Chondrocyte (in vitro differentiated cells): ENCODE data around the gene TH. TPM values are rescaled to one million over a fixed set of nuclear protein-coding genes. Genes with fewer than 3 reads are reported as not detected.

Source experiments
- DNase-seq: peaks from one replicate; pipeline ENCODE4 v3.0.0; 2021; ENCODE audit warnings: mixed read lengths, low spot score
- H3K27ac Mint-ChIP-seq: one replicate; pipeline ENCODE4 v1.8.0; 2021; ENCODE audit warnings: mild to moderate bottlenecking, moderate library complexity, mixed read lengths; ENCODE audit not compliant: unreplicated experiment
- H3K27me3 Mint-ChIP-seq: 2 replicates; pipeline ENCODE4 v1.8.0; 2021; ENCODE audit warnings: low read depth, mixed read lengths
- H3K36me3 Mint-ChIP-seq: 2 replicates; pipeline ENCODE4 v1.8.0; 2021; ENCODE audit warnings: low read depth, mixed read lengths
- H3K4me1 Mint-ChIP-seq: 2 replicates; pipeline ENCODE4 v1.8.0; 2021; ENCODE audit warnings: low read depth, mild to moderate bottlenecking, mixed read lengths
- H3K4me3 Mint-ChIP-seq: one replicate; pipeline ENCODE4 v1.8.0; 2021; ENCODE audit warnings: mild to moderate bottlenecking, moderate library complexity, mixed read lengths; ENCODE audit not compliant: unreplicated experiment
- H3K9me3 Mint-ChIP-seq: 2 replicates; pipeline ENCODE4 v1.8.0; 2021; ENCODE audit warnings: low read depth, mixed read lengths
- total RNA-seq: library from RNA; stranded (reverse); gene quantifications from 3 replicates; pipeline ENCODE4 v1.2.1, GENCODE V29; 2021
- TF ChIP-seq, protein P1 (sequence below): fragments of 200-600 bp; sonication (generic); IDR thresholded peaks from 2 replicates; pipeline ENCODE4 v1.5.0; 2021; ENCODE audit warnings: antibody characterized with exemption, mild to moderate bottlenecking, moderate library complexity

TH gene
- total RNA-seq, 1 donor from 2014 or later, result not detected

DNA sequence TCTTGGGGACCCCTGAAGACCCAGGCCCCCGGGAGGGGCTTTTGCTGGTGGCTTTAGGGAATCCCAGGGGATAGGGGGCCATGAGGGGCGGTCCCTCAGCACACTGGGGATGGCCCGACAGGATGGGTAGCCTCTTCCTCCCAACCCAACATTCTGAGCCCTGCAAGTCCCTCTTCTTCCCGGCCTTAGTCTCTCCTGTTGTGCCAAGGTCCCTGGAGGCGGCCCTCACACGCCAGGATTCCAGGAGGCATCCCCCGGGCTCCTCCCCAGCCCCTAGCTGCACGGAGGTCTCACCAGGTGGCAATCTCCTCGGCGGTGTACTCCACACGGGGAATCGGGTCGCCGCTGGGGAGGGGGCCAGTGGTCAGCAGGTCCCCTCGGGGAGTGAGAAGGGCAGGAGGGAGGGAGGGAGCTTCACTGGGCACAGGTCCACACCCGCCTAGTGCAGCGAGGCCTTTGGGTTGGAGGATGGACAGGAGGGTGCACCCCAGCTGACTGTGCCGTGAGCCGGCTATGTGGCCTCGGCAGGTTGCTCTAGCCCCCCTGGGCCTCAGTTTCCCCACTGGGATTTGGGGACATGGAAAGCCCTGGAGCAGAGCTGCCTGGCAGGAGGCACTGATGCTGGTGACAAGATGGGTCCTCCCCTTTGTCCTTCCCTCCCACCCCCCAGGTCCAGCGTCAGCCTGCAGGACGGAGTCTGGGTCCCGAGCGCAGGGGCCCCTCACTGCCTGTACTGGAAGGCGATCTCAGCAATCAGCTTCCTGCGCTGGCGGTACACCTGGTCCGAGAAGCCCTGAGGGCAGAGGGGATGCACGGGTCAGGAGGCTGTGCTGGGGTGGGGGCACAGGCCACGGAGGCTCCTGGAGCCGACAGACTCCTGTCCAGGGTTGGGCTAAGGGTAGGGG is 4.2 kb downstream of the TH start:
- TF ChIP-seq, protein P1, sequence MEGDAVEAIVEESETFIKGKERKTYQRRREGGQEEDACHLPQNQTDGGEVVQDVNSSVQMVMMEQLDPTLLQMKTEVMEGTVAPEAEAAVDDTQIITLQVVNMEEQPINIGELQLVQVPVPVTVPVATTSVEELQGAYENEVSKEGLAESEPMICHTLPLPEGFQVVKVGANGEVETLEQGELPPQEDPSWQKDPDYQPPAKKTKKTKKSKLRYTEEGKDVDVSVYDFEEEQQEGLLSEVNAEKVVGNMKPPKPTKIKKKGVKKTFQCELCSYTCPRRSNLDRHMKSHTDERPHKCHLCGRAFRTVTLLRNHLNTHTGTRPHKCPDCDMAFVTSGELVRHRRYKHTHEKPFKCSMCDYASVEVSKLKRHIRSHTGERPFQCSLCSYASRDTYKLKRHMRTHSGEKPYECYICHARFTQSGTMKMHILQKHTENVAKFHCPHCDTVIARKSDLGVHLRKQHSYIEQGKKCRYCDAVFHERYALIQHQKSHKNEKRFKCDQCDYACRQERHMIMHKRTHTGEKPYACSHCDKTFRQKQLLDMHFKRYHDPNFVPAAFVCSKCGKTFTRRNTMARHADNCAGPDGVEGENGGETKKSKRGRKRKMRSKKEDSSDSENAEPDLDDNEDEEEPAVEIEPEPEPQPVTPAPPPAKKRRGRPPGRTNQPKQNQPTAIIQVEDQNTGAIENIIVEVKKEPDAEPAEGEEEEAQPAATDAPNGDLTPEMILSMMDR, result no peak
- Mint-ChIP-seq H3K9me3 (no peaks in the 10 kb centered on the region), H3K36me3 (no peaks in the 10 kb centered on the region), H3K27ac (no peak overlapping the region), H3K4me3 (no peak overlapping the region), H3K27me3 (peaks cover 2% of the 10 kb centered on the region), H3K4me1 (no peaks in the 10 kb centered on the region)
- no peak for DNase-seq

DNA sequence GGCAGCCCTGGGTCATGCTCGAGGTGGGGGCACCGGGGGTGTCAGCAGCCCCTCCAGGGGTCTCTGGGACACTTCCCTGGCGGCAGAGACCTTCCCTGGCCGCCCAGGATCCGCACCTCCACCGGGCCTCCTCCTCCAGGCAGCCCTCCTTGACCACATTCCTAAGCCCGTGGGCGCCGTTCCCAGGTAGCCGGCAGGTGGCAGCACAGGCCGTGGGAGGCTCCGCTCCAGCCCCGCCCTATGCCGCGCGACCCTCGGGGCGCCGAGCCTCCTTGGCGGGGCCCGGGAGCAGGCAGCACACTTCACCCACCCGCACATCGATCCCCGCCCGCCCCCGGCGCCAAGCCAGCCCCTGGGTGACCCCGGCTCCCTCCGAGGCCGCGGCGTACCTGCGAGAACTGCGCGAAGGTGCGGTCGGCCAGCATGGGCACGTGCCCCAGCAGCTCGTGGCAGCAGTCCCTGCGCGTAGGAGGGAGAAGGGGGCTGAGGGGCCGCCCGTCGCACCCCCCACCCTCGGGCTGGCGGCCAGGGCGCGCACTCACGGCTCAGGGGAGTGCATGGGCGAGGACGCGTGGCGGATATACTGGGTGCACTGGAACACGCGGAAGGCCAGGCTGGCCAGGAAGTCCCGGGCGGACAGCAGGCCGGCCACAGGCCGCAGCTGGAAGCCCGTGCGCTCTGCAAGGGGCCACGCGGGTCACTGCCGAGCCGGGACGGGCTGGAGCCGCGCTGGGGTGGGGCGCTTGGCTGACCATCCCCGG is 5.3 kb downstream of the TH start:
- H3K27ac Mint-ChIP-seq, result no peak overlapping the region
- no peaks in the 10 kb centered on the region for H3K4me1 Mint-ChIP-seq
- H3K36me3 Mint-ChIP-seq, result no peaks in the 10 kb centered on the region
- no peak for DNase-seq
- TF ChIP-seq, protein P1, result peak; percentile 73
- H3K9me3 Mint-ChIP-seq, result no peaks in the 10 kb centered on the region
- H3K4me3 Mint-ChIP-seq, result no peak overlapping the region
- H3K27me3 Mint-ChIP-seq, result peaks cover 2% of the 10 kb centered on the region

DNA sequence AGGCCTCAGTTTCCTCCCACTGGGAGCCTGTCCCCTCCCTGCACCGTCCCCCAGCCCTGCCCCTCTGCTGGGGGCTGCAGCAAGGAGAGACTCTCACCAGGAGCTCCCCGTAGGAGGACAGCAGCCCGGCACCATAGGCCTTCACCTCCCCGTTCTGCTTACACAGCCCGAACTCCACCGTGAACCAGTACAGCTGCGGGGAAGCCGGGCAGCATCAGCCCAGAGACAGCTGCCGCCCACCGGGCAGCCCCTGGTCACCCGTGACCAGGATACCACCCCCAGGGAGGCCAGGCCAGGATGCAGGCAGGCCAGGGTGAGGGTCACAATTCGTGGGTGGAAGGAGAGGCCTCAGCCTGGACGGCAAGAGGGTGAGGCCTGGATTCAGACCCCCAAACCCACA is 6.0 kb downstream of the TH start:
- no peaks in the 10 kb centered on the region for H3K9me3 Mint-ChIP-seq
- H3K4me1 Mint-ChIP-seq, result no peaks in the 10 kb centered on the region
- no peaks in the 10 kb centered on the region for H3K36me3 Mint-ChIP-seq
- no peak overlapping the region for H3K4me3 Mint-ChIP-seq
- no peak for DNase-seq
- H3K27me3 Mint-ChIP-seq, result peaks cover 2% of the 10 kb centered on the region
- TF ChIP-seq, protein P1, result no peak
- H3K27ac Mint-ChIP-seq, result no peak overlapping the region

DNA sequence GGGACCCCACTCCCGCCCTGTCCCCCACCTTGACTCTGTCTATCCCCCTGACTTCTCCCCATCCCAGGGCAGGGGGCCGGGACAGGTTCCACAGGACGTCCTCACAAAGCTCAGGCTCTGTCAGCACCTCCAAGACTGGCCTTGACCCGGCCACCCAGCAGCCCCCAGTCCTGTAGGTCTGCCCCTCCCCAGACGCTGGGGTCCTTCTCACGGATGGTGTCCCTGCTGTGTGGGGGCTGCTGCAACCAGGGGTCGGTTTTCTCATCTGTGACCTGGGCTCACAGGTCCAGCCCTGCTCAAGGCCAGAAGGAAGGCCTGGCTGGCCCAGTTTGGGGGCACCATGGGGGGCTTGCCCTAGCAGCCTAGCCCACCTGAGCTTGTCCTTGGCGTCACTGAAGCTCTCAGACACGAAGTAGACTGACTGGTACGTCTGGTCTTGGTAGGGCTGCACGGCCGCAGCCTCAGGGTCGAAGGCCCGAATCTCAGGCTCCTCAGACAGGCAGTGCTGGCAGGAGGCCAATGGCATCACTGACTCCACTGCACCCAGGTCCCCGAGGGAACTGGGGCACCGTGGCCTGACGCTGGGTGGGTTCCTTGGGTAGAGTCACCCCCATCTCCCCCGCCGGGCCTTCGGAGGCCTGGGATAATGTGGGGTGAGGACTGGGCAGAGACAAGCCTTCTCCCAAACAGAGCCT is 6.6 kb downstream of the TH start:
- Mint-ChIP-seq H3K36me3 (no peaks in the 10 kb centered on the region), H3K27ac (no peak overlapping the region), H3K4me1 (no peaks in the 10 kb centered on the region), H3K27me3 (peaks cover 2% of the 10 kb centered on the region), H3K4me3 (no peak overlapping the region), H3K9me3 (no peaks in the 10 kb centered on the region)
- DNase-seq, result no peak
- TF ChIP-seq, protein P1, result no peak

DNA sequence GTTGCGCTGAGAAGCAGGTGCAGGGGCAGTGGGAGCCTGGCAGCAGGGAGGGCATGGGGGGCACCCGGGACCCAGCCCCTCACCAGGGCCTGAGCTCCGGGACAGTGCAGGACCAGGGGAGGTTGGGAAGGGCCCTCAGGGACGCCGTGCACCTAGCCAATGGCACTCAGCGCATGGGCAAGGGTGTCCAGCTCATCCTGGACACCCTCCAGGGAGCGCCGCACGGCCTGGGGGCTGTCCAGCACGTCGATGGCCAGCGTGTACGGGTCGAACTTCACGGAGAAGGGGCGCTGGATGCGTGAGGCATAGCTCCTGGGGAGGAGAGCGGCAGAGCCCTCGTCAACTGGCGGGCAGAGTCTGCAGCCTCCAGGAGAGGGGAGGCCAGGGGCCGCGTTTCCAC is 7.5 kb downstream of the TH start:
- Mint-ChIP-seq H3K4me1 (no peaks in the 10 kb centered on the region), H3K27me3 (peaks cover 2% of the 10 kb centered on the region), H3K27ac (no peak overlapping the region), H3K4me3 (no peak overlapping the region), H3K9me3 (no peaks in the 10 kb centered on the region), H3K36me3 (no peaks in the 10 kb centered on the region)
- no peak for DNase-seq
- TF ChIP-seq, protein P1, result no peak
